HepG2 (cell line): ENCODE results near the gene KCNMB4. TPM values are rescaled to one million over a fixed set of nuclear protein-coding genes. Genes with fewer than 3 reads are reported as not detected.

ENCODE experiments used
- ATAC-seq: fragments of 200-7000 bp; cut with Tn5 transposase; 3 replicates; pipeline ENCODE4 v1.9.1; 2020; ENCODE audit warnings: mild to moderate bottlenecking, moderate library complexity
- BruUV-seq: library from RNA; stranded (reverse); fragments of 400-500 nt; replicated peaks from 2 replicates; lab custom pipeline; 2021; lab: Mats Ljungman, UMichigan
- CTCF ChIA-PET: fragments of 300-600 bp; formaldehyde crosslinking; extraction: SDS; loops from one replicate; lab custom pipeline; 2021; ENCODE audit warnings: low total read pairs, inconsistent platforms, low intra/inter-chr PET ratio; lab: Yijun Ruan, JAX
- POLR2A ChIA-PET: fragments of 350-600 bp; sonication (Branson Sonifier 250); formaldehyde crosslinking; loops from one replicate; lab custom pipeline; 2020; ENCODE audit warnings: antibody characterized with exemption, inconsistent platforms; lab: Yijun Ruan, JAX
- DNase-seq: peaks from one replicate; pipeline ENCODE4 v3.0.0-alpha.2; 2015; ENCODE audit warnings: low spot score
- FAIRE-seq: peaks from 3 replicates; lab custom pipeline; 2011; peaks lifted over from hg19 to GRCh38; lab: Jason Lieb, UNC
- H2AFZ ChIP-seq: one replicate; pipeline ENCODE4 v1.6.1; 2011; ENCODE audit warnings: low read length, inconsistent platforms
- H3K27ac ChIP-seq: fragments of 300-600 bp; 3 replicates; pipeline ENCODE4 v1.8.0; 2011; ENCODE audit warnings: mixed run types, mild to moderate bottlenecking, mixed read lengths, low read length, inconsistent platforms; ENCODE audit not compliant: insufficient read depth; ENCODE audit errors: extremely low read length
- H3K27me3 ChIP-seq, 2 experiments: fragments of 200-600 bp in 1 of 2; 2 replicates in 1 of 2; 3 replicates in 1 of 2; pipeline versions ENCODE4 v1.6.0 to v1.8.0; 2011; ENCODE audit warnings: low read length in 2 of 2, mild to moderate bottlenecking in 2 of 2, moderate library complexity in 2 of 2, inconsistent platforms in 1 of 2; ENCODE audit not compliant: insufficient read depth in 2 of 2, control insufficient read depth in 1 of 2
- H3K36me3 ChIP-seq, 2 experiments: fragments of 200-600 bp in 1 of 2; replicated peaks in 1 of 2; 2 replicates in 1 of 2; 3 replicates in 1 of 2; pipeline versions ENCODE4 v1.5.1 to v1.8.0; 2011; ENCODE audit warnings: low read length in 2 of 2, inconsistent platforms in 1 of 2; ENCODE audit not compliant: insufficient read depth in 2 of 2, control insufficient read depth in 1 of 2
- H3K4me1 ChIP-seq: 2 replicates; pipeline ENCODE4 v1.5.1; 2012; ENCODE audit warnings: low read length, inconsistent platforms; ENCODE audit not compliant: insufficient read depth
- H3K4me2 ChIP-seq: 2 replicates; pipeline ENCODE4 v1.6.0; 2011; ENCODE audit warnings: low read depth, low read length, inconsistent platforms
- H3K4me3 ChIP-seq, 3 experiments: fragments of 200-600 bp in 1 of 3; sonication (generic), shearing (Covaris generic) in 1 of 3; replicated peaks in 1 of 3; 2 replicates each; pipeline ENCODE4 v1.5.1; 2011 to 2016; ENCODE audit warnings: low read length in 3 of 3, inconsistent platforms in 2 of 3, low read depth in 2 of 3, mild to moderate bottlenecking in 2 of 3, control low read depth in 1 of 3, mixed read lengths in 1 of 3; ENCODE audit not compliant: insufficient read depth in 1 of 3
- H3K79me2 ChIP-seq: one replicate; pipeline ENCODE4 v1.6.1; 2011; ENCODE audit warnings: low read length, inconsistent platforms; ENCODE audit not compliant: insufficient read depth
- H3K9ac ChIP-seq: 2 replicates; pipeline ENCODE4 v1.6.0; 2011; ENCODE audit warnings: mild to moderate bottlenecking, low read depth, low read length, inconsistent platforms; ENCODE audit not compliant: insufficient read depth
- H3K9me3 ChIP-seq: 2 replicates; pipeline ENCODE4 v1.5.1; 2012; ENCODE audit warnings: mild to moderate bottlenecking, low read length
- H4K20me1 ChIP-seq: 2 replicates; pipeline ENCODE4 v1.6.0; 2011; ENCODE audit warnings: inconsistent platforms, mild to moderate bottlenecking, low read length, moderate library complexity; ENCODE audit not compliant: insufficient read depth
- FOSL1 ChIP-seq: sonication (generic); formaldehyde crosslinking; IDR thresholded peaks from 2 replicates; pipeline ENCODE4 v1.9.0; 2021; ENCODE audit warnings: missing genetic modification reagents, borderline replicate concordance
- GATA4 ChIP-seq: sonication (generic); IDR thresholded peaks from 2 replicates; pipeline ENCODE4 v1.6.1; 2016; ENCODE audit warnings: antibody characterized with exemption, low read depth, borderline replicate concordance
- IRF1 ChIP-seq: sonication (generic); formaldehyde crosslinking; IDR thresholded peaks from 2 replicates; pipeline ENCODE4 v1.4.0; 2020; ENCODE audit warnings: low read depth, mild to moderate bottlenecking, missing genetic modification reagents
- MTF1 ChIP-seq: sonication (generic); formaldehyde crosslinking; IDR thresholded peaks from 2 replicates; pipeline ENCODE4 v1.5.0; 2020; ENCODE audit warnings: missing genetic modification reagents
- PRMT3 ChIP-seq: sonication (generic); formaldehyde crosslinking; IDR thresholded peaks from 2 replicates; pipeline ENCODE4 v1.8.1; 2022; ENCODE audit warnings: low read depth, mild to moderate bottlenecking, moderate library complexity, missing genetic modification reagents, borderline replicate concordance
- SATB2 ChIP-seq: sonication (generic); formaldehyde crosslinking; IDR thresholded peaks from 2 replicates; pipeline ENCODE4 v1.5.0; 2020; ENCODE audit warnings: missing genetic modification reagents
- THYN1 ChIP-seq: sonication (generic); formaldehyde crosslinking; IDR thresholded peaks from 2 replicates; pipeline ENCODE4 v1.8.1; 2023; ENCODE audit warnings: low read depth, mild to moderate bottlenecking, moderate library complexity, missing genetic modification reagents, borderline replicate concordance
- ZFP1 ChIP-seq: IDR thresholded peaks from 2 replicates; pipeline ENCODE4 v1.6.1; 2016
- ZNF382 ChIP-seq: sonication (generic); formaldehyde crosslinking; IDR thresholded peaks from 2 replicates; pipeline ENCODE4 v1.5.0; 2020; ENCODE audit warnings: missing genetic modification reagents, mild to moderate bottlenecking, borderline replicate concordance
- ZNF646 ChIP-seq: sonication (generic); formaldehyde crosslinking; IDR thresholded peaks from 2 replicates; pipeline ENCODE4 v1.9.0; 2021; ENCODE audit warnings: mild to moderate bottlenecking, missing genetic modification reagents
- ZNF766 ChIP-seq: sonication (generic); formaldehyde crosslinking; IDR thresholded peaks from 2 replicates; pipeline ENCODE4 v1.5.0; 2020; ENCODE audit warnings: missing genetic modification reagents, borderline replicate concordance
- WGBS: methylation state at CpG from one replicate; pipeline ENCODE4 v1.1.6; 2017; ENCODE audit warnings: low lambda C conversion rate; 5-methylcytosine and 5-hydroxymethylcytosine counted together
- in situ Hi-C: cut with HindIII; loops from 2 replicates; pipeline ENCODE4 v1.10.0; 2017; ENCODE audit warnings: low pct_unique_long_range_greater_than_20kb; ENCODE audit not compliant: extremely low pct_ligation_motif_present
- intact Hi-C: fragments of 100-400 bp; cut with micrococcal nuclease; formaldehyde crosslinking; loops from one replicate; pipeline ENCODE4 v1.10.0; 2022; ENCODE audit not compliant: unreplicated experiment
- polyA plus RNA-seq, 8 experiments: library from polyadenylated mRNA; depleted of rRNA in 3 of 8; stranded (reverse) in 7 of 8; unstranded in 1 of 8; fragments of >200 nt; fragmentation: Illumina TruSeq in 4 of 8; extraction: Trizol in 4 of 8; gene quantifications; 2 replicates each; pipeline versions ENCODE4 v1.2.1 to v1.2.3, GENCODE V29; 2011 to 2016; ENCODE audit warnings: low read depth in 4 of 8, missing spikeins in 1 of 8, mixed read lengths in 1 of 8; ENCODE audit not compliant: insufficient read depth in 1 of 8
- total RNA-seq, 5 experiments: library from RNA; depleted of rRNA; stranded (reverse); fragments of >200 nt; fragmentation: Illumina TruSeq; extraction: Trizol; gene quantifications; 2 replicates each; pipeline ENCODE4 v1.2.3, GENCODE V29; 2016; ENCODE audit warnings: low read depth in 1 of 5
- TF ChIP-seq, protein P1 (sequence below): sonication (generic); formaldehyde crosslinking; IDR thresholded peaks from 2 replicates; pipeline ENCODE4 v1.5.0; 2020; ENCODE audit warnings: mild to moderate bottlenecking, missing genetic modification reagents, moderate library complexity

The KCNMB4 gene
- total and polyA plus RNA-seq, 2 of the 13 experiments (the other 11 are each of a cell fraction or from before 2014, with no cell fraction given): 0.67 to 0.84 TPM

GRCh38 chr12:70353780-70354660, 12.1 kb upstream of the KCNMB4 start:
- H3K27ac ChIP-seq: no peak overlapping the region
- intact Hi-C loops: no loop called here
- no peaks in the 10 kb centered on the region for H3K27me3 ChIP-seq
- H3K9ac ChIP-seq: no peak overlapping the region
- DNase-seq (no peak), ATAC-seq (no peak), FAIRE-seq (no peak)
- no peaks in the 10 kb centered on the region for H3K4me1 ChIP-seq
- no peak overlapping the region for H3K4me2 ChIP-seq
- ChIA-PET CTCF (no interaction called here), POLR2A (no interaction called here)
- no TSS peak for BruUV-seq
- no peaks in the 10 kb centered on the region for H3K79me2 ChIP-seq
- 94% methylated on average over 6 of the region's 6 CpGs for WGBS
- H2AFZ ChIP-seq: no peak overlapping the region
- H3K9me3 ChIP-seq: no peaks in the 10 kb centered on the region
- no peak for TF ChIP-seq FOSL1 (CRISPR knock-in tag)
- no peak for TF ChIP-seq IRF1
- no peak for TF ChIP-seq MTF1
- no peak for TF ChIP-seq ZNF766 (CRISPR knock-in tag)
- TF ChIP-seq, protein P1, sequence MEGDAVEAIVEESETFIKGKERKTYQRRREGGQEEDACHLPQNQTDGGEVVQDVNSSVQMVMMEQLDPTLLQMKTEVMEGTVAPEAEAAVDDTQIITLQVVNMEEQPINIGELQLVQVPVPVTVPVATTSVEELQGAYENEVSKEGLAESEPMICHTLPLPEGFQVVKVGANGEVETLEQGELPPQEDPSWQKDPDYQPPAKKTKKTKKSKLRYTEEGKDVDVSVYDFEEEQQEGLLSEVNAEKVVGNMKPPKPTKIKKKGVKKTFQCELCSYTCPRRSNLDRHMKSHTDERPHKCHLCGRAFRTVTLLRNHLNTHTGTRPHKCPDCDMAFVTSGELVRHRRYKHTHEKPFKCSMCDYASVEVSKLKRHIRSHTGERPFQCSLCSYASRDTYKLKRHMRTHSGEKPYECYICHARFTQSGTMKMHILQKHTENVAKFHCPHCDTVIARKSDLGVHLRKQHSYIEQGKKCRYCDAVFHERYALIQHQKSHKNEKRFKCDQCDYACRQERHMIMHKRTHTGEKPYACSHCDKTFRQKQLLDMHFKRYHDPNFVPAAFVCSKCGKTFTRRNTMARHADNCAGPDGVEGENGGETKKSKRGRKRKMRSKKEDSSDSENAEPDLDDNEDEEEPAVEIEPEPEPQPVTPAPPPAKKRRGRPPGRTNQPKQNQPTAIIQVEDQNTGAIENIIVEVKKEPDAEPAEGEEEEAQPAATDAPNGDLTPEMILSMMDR (CRISPR knock-in tag): no peak
- TF ChIP-seq GATA4: no peak
- TF ChIP-seq ZNF646 (CRISPR knock-in tag): no peak
- TF ChIP-seq ZNF382 (CRISPR knock-in tag): no peak
- no peak for TF ChIP-seq SATB2 (CRISPR knock-in tag)
- TF ChIP-seq PRMT3 (CRISPR knock-in tag): no peak
- TF ChIP-seq THYN1 (CRISPR knock-in tag): no peak
- no peak for TF ChIP-seq ZFP1 (CRISPR knock-in tag)
- no peaks in the 10 kb centered on the region for H4K20me1 ChIP-seq
- peaks cover 0 to 6% of the 10 kb centered on the region in 2 experiments; a peak in 1 of 5 replicates for H3K36me3 ChIP-seq
- H3K4me3 ChIP-seq: no peak overlapping the region
- in situ Hi-C loops: loop anchor here (25.0 kb wide), 1 partner anchor 467 kb away; no protein-coding TSS in a partner anchor
